HEK293T (cell line): ENCODE data around the gene SYCN.

Experiments used
- CTCF ChIA-PET: fragments of 350-600 bp; formaldehyde crosslinking; extraction: SDS; loops from one replicate; lab custom pipeline; 2021; ENCODE audit warnings: antibody characterized with exemption, inconsistent platforms; lab: Yijun Ruan, JAX
- POLR2A ChIA-PET: fragments of 350-600 bp; formaldehyde crosslinking; extraction: SDS; loops from one replicate; lab custom pipeline; 2020; ENCODE audit warnings: antibody characterized with exemption, inconsistent platforms; lab: Yijun Ruan, JAX
- DNase-seq: peaks from one replicate; pipeline ENCODE4 v3.0.0; 2012; ENCODE audit warnings: mixed read lengths; ENCODE audit errors: extremely low spot score
- ARNT ChIP-seq: fragments of 450-650 bp; IDR thresholded peaks from 2 replicates; pipeline ENCODE4 v1.6.1; 2017; ENCODE audit warnings: mild to moderate bottlenecking
- BHLHE40 ChIP-seq: fragments of 450-650 bp; IDR thresholded peaks from 2 replicates; pipeline ENCODE4 v1.6.1; 2016; ENCODE audit warnings: mild to moderate bottlenecking, moderate library complexity, borderline replicate concordance
- CTBP1 ChIP-seq: fragments of 450-650 bp; IDR thresholded peaks from 2 replicates; pipeline ENCODE4 v1.6.1; 2016; ENCODE audit warnings: borderline replicate concordance
- ELF4 ChIP-seq: fragments of 450-650 bp; IDR thresholded peaks from 2 replicates; pipeline ENCODE4 v1.6.1; 2017; ENCODE audit warnings: antibody characterized with exemption
- FOXA1 ChIP-seq: fragments of 450-650 bp; IDR thresholded peaks from 2 replicates; pipeline ENCODE4 v1.6.1; 2016; ENCODE audit warnings: mild to moderate bottlenecking
- FOXK2 ChIP-seq: fragments of 450-650 bp; IDR thresholded peaks from 2 replicates; pipeline ENCODE4 v1.6.1; 2016; ENCODE audit warnings: mild to moderate bottlenecking
- FOXM1 ChIP-seq: fragments of 450-650 bp; IDR thresholded peaks from 2 replicates; pipeline ENCODE4 v1.6.1; 2017; ENCODE audit warnings: mild to moderate bottlenecking, borderline replicate concordance
- HDGF ChIP-seq: fragments of 450-650 bp; IDR thresholded peaks from 2 replicates; pipeline ENCODE4 v1.6.1; 2017; ENCODE audit warnings: antibody characterized with exemption, borderline replicate concordance
- L3MBTL2 ChIP-seq: fragments of 450-650 bp; conservative IDR thresholded peaks from 2 replicates; pipeline ENCODE4 v1.6.1; 2016; ENCODE audit warnings: mild to moderate bottlenecking
- LEF1 ChIP-seq: fragments of 450-650 bp; IDR thresholded peaks from 2 replicates; pipeline ENCODE4 v1.6.1; 2017; ENCODE audit warnings: mild to moderate bottlenecking, borderline replicate concordance
- NFRKB ChIP-seq: fragments of 450-650 bp; IDR thresholded peaks from 2 replicates; pipeline ENCODE4 v1.6.1; 2016; ENCODE audit warnings: mild to moderate bottlenecking, moderate library complexity
- SP1 ChIP-seq: fragments of 450-650 bp; IDR thresholded peaks from 2 replicates; pipeline ENCODE4 v1.6.1; 2017
- SUZ12 ChIP-seq: fragments of 450-650 bp; IDR thresholded peaks from 2 replicates; pipeline ENCODE4 v1.6.1; 2016; ENCODE audit warnings: mild to moderate bottlenecking
- TARDBP ChIP-seq: fragments of 450-650 bp; IDR thresholded peaks from 2 replicates; pipeline ENCODE4 v1.6.1; 2016
- ZNF384 ChIP-seq: fragments of 450-650 bp; IDR thresholded peaks from 2 replicates; pipeline ENCODE4 v1.6.1; 2016
- TF ChIP-seq, protein P1 (sequence below): fragments of 450-650 bp; IDR thresholded peaks from 2 replicates; pipeline ENCODE4 v1.6.1; 2016

SYCN gene, protein sequence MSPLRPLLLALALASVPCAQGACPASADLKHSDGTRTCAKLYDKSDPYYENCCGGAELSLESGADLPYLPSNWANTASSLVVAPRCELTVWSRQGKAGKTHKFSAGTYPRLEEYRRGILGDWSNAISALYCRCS

DNA sequence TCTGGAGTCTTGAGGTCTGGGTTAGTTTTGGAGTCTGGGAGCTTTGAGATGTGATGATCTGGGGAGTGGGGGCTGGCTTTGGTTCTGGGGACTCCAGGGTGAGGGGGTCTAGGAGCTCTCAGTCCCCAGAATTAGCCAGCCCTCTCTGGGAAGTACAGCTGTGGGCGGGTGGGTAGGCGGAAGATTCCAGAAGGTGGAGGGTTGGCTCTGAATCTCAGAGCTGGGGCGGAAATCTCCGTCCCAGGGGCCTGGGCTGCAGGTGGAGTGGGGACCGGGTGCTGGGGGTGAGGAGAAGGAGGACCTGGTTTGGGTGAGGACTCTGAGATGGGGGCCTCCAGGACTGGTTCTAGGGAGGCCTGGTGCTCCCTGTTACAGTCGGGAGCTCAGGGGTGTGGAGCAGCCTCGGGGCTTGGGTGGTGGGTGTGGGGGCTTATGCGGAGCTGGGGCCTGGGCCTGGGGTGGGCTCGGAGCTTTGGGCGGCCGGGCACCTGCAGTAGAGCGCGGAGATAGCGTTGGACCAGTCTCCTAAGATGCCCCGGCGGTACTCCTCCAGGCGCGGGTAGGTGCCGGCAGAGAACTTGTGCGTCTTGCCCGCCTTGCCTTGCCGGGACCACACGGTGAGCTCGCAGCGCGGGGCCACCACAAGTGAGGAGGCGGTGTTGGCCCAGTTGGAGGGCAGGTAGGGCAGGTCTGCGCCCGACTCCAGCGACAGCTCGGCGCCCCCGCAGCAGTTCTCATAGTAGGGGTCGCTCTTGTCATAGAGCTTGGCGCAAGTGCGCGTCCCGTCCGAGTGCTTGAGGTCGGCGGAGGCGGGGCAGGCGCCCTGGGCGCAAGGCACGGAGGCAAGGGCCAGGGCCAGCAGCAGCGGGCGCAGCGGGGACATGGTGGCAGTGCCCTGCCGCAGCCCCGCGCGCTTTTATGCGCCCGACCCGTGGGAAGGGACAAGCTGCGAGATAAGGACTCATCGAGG is at the start of gene SYCN:
Gene SYCN, minus strand, starts transcription at position 892 of the 970 bp plus-strand sequence. Its CDS starts 9 bp downstream, at position 883.
- no peak for DNase-seq
- ChIA-PET CTCF (interaction anchor here (0.6 to 1.0 kb wide), 2 partner anchors 78 to 94 kb away, joined by 3 to 4 read pairs; no protein-coding TSS in a partner anchor), POLR2A (interaction anchor here (1.5 kb wide), 1 partner anchor 232 kb away, joined by 5 read pairs; the partner anchor contains the start of gene RPS16)
- no peak for TF ChIP-seq CTBP1
- TF ChIP-seq, protein P1, sequence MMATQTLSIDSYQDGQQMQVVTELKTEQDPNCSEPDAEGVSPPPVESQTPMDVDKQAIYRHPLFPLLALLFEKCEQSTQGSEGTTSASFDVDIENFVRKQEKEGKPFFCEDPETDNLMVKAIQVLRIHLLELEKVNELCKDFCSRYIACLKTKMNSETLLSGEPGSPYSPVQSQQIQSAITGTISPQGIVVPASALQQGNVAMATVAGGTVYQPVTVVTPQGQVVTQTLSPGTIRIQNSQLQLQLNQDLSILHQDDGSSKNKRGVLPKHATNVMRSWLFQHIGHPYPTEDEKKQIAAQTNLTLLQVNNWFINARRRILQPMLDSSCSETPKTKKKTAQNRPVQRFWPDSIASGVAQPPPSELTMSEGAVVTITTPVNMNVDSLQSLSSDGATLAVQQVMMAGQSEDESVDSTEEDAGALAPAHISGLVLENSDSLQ, result no peak
- no peak for TF ChIP-seq FOXA1
- TF ChIP-seq HDGF, result no peak
- TF ChIP-seq LEF1, result no peak
- TF ChIP-seq ZNF384, result no peak
- TF ChIP-seq SP1, result no peak
- no peak for TF ChIP-seq L3MBTL2

DNA sequence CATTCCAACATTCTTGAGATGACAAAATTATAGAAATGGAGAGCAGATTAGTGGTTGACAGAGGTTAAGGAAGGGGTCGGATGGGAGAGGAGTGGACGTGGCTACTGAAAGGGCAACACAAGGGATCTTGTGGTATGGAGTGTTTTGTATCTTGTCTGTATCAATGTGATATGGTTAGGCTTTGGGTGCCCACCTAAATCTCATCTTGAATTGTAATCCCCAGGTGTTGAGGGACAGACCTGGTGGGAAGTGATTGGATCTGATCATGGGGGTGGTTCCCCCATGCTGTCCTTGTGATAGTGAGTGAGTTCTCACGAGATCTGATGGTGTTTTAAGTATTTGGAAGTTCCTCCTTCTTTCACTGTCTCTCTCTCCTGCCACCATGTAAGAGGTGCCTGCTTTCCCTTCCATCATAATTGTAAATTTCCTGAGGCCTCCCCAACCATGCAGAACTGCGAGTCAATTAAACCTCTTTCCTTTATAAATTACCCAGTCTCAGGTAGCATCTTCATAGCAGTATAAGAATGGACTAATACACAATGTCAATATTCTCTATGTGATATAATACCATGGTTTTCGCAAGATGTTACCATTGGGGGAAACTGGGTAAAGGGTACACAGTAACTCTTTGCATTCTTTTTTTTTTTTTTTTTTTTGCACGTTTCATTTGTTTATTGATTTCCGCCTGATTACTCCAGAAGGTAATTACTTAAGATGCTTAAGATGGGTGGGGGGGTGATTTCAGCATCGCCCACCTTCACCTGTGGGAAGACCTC is 49.5 kb upstream of the SYCN start:
- ChIA-PET CTCF (no interaction called here), POLR2A (no interaction called here)

DNA sequence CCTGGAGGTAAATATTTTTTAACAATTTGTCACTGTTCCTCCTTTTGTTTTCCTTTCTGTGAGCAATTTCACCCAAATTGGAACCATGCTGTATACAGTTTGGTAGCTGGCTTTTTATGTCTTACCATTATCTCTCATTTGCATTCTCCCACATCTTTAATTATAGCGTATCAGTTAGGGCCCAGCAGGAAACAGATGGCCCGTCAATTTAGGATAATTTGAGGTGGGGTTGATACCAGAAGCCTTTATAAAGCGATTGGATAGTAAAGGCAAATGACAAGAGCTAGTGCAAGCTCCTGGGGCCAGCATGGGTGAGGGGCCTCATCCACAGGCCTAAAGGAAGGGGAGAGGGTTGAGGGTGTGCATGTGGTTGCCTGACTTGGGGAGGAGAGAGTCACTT is 48.4 kb upstream of the SYCN start:
- no peak for DNase-seq
- CTCF ChIA-PET, result no interaction called here
- POLR2A ChIA-PET, result no interaction called here
- TF ChIP-seq FOXK2 (no peak), FOXA1 (no peak), BHLHE40 (no peak), ELF4 (no peak), ZNF384 (no peak), HDGF (no peak), CTBP1 (no peak), FOXM1 (no peak), ARNT (no peak), LEF1 (no peak), NFRKB (no peak), L3MBTL2 (no peak), TARDBP (no peak), SP1 (no peak), SUZ12 (no peak)
- TF ChIP-seq, protein P1, result no peak

More for the DNA sequence above, 49.5 kb upstream of the SYCN start:
- TF ChIP-seq HDGF, result no peak
- TF ChIP-seq NFRKB, result no peak
- TF ChIP-seq ARNT, result no peak
- TF ChIP-seq LEF1, result no peak
- no peak for TF ChIP-seq BHLHE40
- no peak for TF ChIP-seq FOXK2
- no peak for TF ChIP-seq FOXA1
- no peak for TF ChIP-seq TARDBP
- TF ChIP-seq L3MBTL2, result no peak
- no peak for TF ChIP-seq SUZ12
- no peak for TF ChIP-seq ELF4
- DNase-seq, result no peak

DNA sequence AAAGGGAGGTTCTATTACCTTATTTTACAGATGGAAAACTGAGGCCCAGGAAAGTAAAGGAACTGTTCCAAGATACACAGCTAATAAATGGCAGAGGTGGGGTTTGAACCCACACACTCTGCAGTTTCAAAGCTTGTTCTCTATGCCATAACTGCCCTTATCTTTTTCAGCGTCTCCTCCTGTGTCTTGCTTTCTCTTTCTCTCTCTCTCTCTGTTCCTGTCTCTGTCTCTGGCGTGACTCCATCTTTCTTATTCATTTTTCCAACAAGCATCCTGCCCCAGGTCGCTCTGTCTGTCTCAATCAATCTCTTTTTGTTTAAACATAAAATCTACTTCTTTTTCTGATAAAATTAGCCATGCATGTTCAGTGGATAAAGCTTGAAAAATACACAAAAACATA is 47.8 kb upstream of the SYCN start:
- DNase-seq, result no peak
- CTCF ChIA-PET, result no interaction called here
- POLR2A ChIA-PET, result no interaction called here
- TF ChIP-seq, protein P1, result no peak
- TF ChIP-seq BHLHE40, result no peak
- no peak for TF ChIP-seq L3MBTL2
- TF ChIP-seq ELF4, result no peak
- no peak for TF ChIP-seq ZNF384
- no peak for TF ChIP-seq CTBP1
- TF ChIP-seq HDGF, result no peak
- TF ChIP-seq SP1, result no peak
- TF ChIP-seq SUZ12, result no peak
- no peak for TF ChIP-seq FOXK2
- no peak for TF ChIP-seq LEF1
- no peak for TF ChIP-seq NFRKB
- TF ChIP-seq ARNT, result no peak
- TF ChIP-seq FOXM1, result no peak
- no peak for TF ChIP-seq FOXA1
- no peak for TF ChIP-seq TARDBP

DNA sequence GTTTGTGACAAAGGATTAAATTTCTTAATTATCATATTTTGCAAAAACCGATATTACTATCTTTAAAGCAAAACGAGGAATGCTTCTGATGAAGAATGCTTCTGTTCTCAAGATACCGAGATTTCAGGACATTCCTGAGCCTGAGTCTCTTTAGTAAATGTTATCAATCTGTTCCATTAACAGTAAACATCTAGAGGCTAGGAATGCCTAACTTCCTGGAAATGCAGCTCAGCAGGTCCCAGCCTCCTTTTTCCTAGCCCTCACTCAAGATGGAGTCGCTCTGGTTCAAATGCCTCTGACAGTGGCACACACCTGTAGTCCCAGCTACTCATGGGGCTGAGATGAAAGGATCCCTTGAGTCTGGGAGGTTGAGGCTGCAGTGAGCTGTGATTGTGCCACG is 47.0 kb upstream of the SYCN start:
- ChIA-PET CTCF (no interaction called here), POLR2A (no interaction called here)
- no peak for TF ChIP-seq ARNT
- no peak for TF ChIP-seq ZNF384
- TF ChIP-seq, protein P1, result no peak
- TF ChIP-seq CTBP1, result no peak
- no peak for TF ChIP-seq L3MBTL2
- no peak for TF ChIP-seq ELF4
- TF ChIP-seq TARDBP, result no peak
- no peak for TF ChIP-seq SP1
- TF ChIP-seq HDGF, result no peak
- TF ChIP-seq NFRKB, result no peak
- TF ChIP-seq FOXM1, result no peak
- no peak for TF ChIP-seq LEF1
- TF ChIP-seq FOXA1, result no peak
- TF ChIP-seq FOXK2, result no peak
- no peak for TF ChIP-seq SUZ12
- no peak for TF ChIP-seq BHLHE40
- no peak for DNase-seq
